ENCODE data around the gene MRPL20.

DNA sequence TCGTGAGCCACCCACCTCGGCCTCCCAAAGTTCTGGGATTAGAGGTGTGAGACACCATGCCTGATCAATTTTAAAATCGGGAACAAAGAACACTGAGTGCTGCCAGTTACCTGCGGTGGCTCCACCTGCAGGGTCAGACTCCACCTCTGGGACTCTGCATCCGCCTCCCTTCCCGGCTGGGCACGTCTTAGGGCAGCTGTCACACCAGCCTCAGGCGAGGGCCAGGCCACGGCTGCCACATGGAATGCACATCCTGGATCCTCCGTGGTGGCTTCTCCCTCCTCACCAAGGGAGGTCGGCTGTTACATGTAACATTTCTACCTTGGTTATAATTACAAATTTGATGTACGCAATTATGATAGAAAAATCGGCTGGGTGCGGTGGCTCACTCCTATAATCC is 42.8 kb downstream of the MRPL20 start:
- TF ChIP-seq, protein P1, sequence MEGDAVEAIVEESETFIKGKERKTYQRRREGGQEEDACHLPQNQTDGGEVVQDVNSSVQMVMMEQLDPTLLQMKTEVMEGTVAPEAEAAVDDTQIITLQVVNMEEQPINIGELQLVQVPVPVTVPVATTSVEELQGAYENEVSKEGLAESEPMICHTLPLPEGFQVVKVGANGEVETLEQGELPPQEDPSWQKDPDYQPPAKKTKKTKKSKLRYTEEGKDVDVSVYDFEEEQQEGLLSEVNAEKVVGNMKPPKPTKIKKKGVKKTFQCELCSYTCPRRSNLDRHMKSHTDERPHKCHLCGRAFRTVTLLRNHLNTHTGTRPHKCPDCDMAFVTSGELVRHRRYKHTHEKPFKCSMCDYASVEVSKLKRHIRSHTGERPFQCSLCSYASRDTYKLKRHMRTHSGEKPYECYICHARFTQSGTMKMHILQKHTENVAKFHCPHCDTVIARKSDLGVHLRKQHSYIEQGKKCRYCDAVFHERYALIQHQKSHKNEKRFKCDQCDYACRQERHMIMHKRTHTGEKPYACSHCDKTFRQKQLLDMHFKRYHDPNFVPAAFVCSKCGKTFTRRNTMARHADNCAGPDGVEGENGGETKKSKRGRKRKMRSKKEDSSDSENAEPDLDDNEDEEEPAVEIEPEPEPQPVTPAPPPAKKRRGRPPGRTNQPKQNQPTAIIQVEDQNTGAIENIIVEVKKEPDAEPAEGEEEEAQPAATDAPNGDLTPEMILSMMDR (IDR thresholded peaks at IDR 0.05) = no peak
- no peak for TF ChIP-seq EP300 (IDR thresholded peaks at IDR 0.05)
- no peak for TF ChIP-seq POLR2A (IDR thresholded peaks at IDR 0.05)
